Vagina (tissue), 2 donors: ENCODE data around the gene IL16. TPM values are rescaled to one million over a fixed set of nuclear protein-coding genes. Genes with fewer than 3 reads are reported as not detected.

Experiments used
- DNase-seq, 2 donors: peaks; one replicate each; pipeline ENCODE4 v3.0.0-alpha.2; 2017; ENCODE audit errors: extremely low spot score in 2 of 2
- H3K27ac ChIP-seq: fragments of 200-600 bp; sonication (generic); one replicate; pipeline ENCODE4 v1.5.1; 2019
- H3K27me3 ChIP-seq: fragments of 200-600 bp; sonication (generic); one replicate; pipeline ENCODE4 v1.5.1; 2019
- H3K36me3 ChIP-seq, 2 donors: fragments of 200-600 bp; sonication (generic); one replicate each; pipeline ENCODE4 v1.5.1; 2017 to 2019
- H3K4me1 ChIP-seq: fragments of 200-600 bp; sonication (generic); one replicate; pipeline ENCODE4 v1.5.1; 2019
- H3K4me3 ChIP-seq, 2 donors: fragments of 200-600 bp; sonication (generic); 1 replicate in 1 of 2; 2 replicates in 1 of 2; pipeline ENCODE4 v1.5.1; 2016 to 2019
- H3K9me3 ChIP-seq: fragments of 200-600 bp; sonication (generic); one replicate; pipeline ENCODE4 v1.5.1; 2019
- CTCF ChIP-seq, 3 experiments: fragments of 450-650 bp in 2 of 3; fragments of 200-600 bp in 1 of 3; sonication (generic) in 1 of 3; IDR thresholded peaks; one replicate each; pipeline ENCODE4 v1.5.1; 2017 to 2019; ENCODE audit warnings: antibody characterized with exemption in 3 of 3, mild to moderate bottlenecking in 2 of 3, moderate library complexity in 2 of 3
- POLR2A ChIP-seq, 2 donors: fragments of 450-650 bp; IDR thresholded peaks; one replicate each; pipeline ENCODE4 v1.6.1; 2017; ENCODE audit warnings: antibody characterized with exemption in 2 of 2, mild to moderate bottlenecking in 2 of 2, moderate library complexity in 2 of 2
- POLR2AphosphoS5 ChIP-seq, 2 donors: sonication (generic); formaldehyde crosslinking; IDR thresholded peaks; one replicate each; pipeline ENCODE4 v1.9.0; 2017; ENCODE audit warnings: antibody characterized with exemption in 2 of 2, mild to moderate bottlenecking in 2 of 2, low read depth in 1 of 2; ENCODE audit not compliant: insufficient read depth in 1 of 2
- intact Hi-C: fragments of 100-400 bp; cut with DNase I; formaldehyde crosslinking; loops from one replicate; pipeline ENCODE4 v1.15.1; 2023
- total RNA-seq: library from RNA; depleted of rRNA; stranded (reverse); fragments of >200 nt; gene quantifications from one replicate; pipeline ENCODE4 v1.2.3, GENCODE V29; 2016

IL16 gene
- total RNA-seq, 1 donor from 2014 or later: 19.9 TPM

GRCh38 chr15:81213982-81214381 lies 17.3 kb downstream of the IL16 start:
- Histone ChIP-seq H3K36me3 (no peaks in the 10 kb centered on the region), H3K4me1 (no peaks in the 10 kb centered on the region), H3K27me3 (no peaks in the 10 kb centered on the region), H3K4me3 (no peak overlapping the region), H3K27ac (no peak overlapping the region), H3K9me3 (no peaks in the 10 kb centered on the region)
- DNase-seq: no peak
- intact Hi-C loops: no loop called here
- no peak for TF ChIP-seq POLR2AphosphoS5 (IDR thresholded peaks at IDR 0.05; ENCODE audit: insufficient read depth in 1 of 2, low read depth in 1 of 2)
- TF ChIP-seq POLR2A (IDR thresholded peaks at IDR 0.05): no peak
- TF ChIP-seq CTCF (IDR thresholded peaks at IDR 0.05): no peak

- Histone ChIP-seq H3K4me3 (no peak overlapping the region), H3K4me1 (peaks cover 6% of the 10 kb centered on the region), H3K27ac (no peak overlapping the region), H3K36me3 (no peaks in the 10 kb centered on the region), H3K9me3 (no peaks in the 10 kb centered on the region), H3K27me3 (no peaks in the 10 kb centered on the region)
- no peak for TF ChIP-seq POLR2AphosphoS5 (IDR thresholded peaks at IDR 0.05; ENCODE audit: insufficient read depth in 1 of 2, low read depth in 1 of 2)
- no peak for TF ChIP-seq POLR2A (IDR thresholded peaks at IDR 0.05)
- TF ChIP-seq CTCF (IDR thresholded peaks at IDR 0.05): no peak
- peak in 1 of 2 donors; percentile 78 for DNase-seq
- intact Hi-C loops: no loop called here
Observed at GRCh38 chr15:81215531-81215930, 18.9 kb downstream of the IL16 start.

GRCh38 chr15:81215983-81216382 lies 19.3 kb downstream of the IL16 start:
- intact Hi-C loops: no loop called here
- TF ChIP-seq POLR2A (IDR thresholded peaks at IDR 0.05) (no peak), POLR2AphosphoS5 (IDR thresholded peaks at IDR 0.05; ENCODE audit: insufficient read depth in 1 of 2, low read depth in 1 of 2) (no peak), CTCF (IDR thresholded peaks at IDR 0.05) (no peak)

GRCh38 chr15:81216422-81216821 lies 19.7 kb downstream of the IL16 start:
- Histone ChIP-seq H3K4me1 (peaks cover 13% of the 10 kb centered on the region), H3K36me3 (no peaks in the 10 kb centered on the region), H3K27ac (no peak overlapping the region), H3K4me3 (no peak overlapping the region), H3K27me3 (no peaks in the 10 kb centered on the region), H3K9me3 (no peaks in the 10 kb centered on the region)
- TF ChIP-seq POLR2AphosphoS5 (IDR thresholded peaks at IDR 0.05; ENCODE audit: insufficient read depth in 1 of 2, low read depth in 1 of 2): no peak
- intact Hi-C loops: no loop called here
- DNase-seq: peak in 1 of 2 donors; percentile 74

More at GRCh38 chr15:81215983-81216382, 19.3 kb downstream of the IL16 start:
- Histone ChIP-seq H3K9me3 (no peaks in the 10 kb centered on the region), H3K27ac (no peak overlapping the region), H3K4me3 (no peak overlapping the region), H3K27me3 (no peaks in the 10 kb centered on the region), H3K4me1 (peaks cover 10% of the 10 kb centered on the region), H3K36me3 (no peaks in the 10 kb centered on the region)
- DNase-seq: peak in 1 of 2 donors; percentile 69

GRCh38 chr15:81221449-81221848 lies 24.8 kb downstream of the IL16 start:
- no peak for DNase-seq
- H3K4me1 ChIP-seq: peaks cover 40% of the 10 kb centered on the region

More at GRCh38 chr15:81221449-81221848, 24.8 kb downstream of the IL16 start:
- no peak for TF ChIP-seq POLR2AphosphoS5 (IDR thresholded peaks at IDR 0.05; ENCODE audit: insufficient read depth in 1 of 2, low read depth in 1 of 2)
- TF ChIP-seq POLR2A (IDR thresholded peaks at IDR 0.05): no peak
- TF ChIP-seq CTCF (IDR thresholded peaks at IDR 0.05): no peak
- Histone ChIP-seq H3K4me3 (no peak overlapping the region), H3K9me3 (no peaks in the 10 kb centered on the region), H3K27ac (peak overlapping the region; percentile 61), H3K36me3 (no peaks in the 10 kb centered on the region), H3K27me3 (no peaks in the 10 kb centered on the region)
- intact Hi-C loops: no loop called here
